GM10248 (cell line): ENCODE measurements around the gene GRK4.

Experiments
- CTCF ChIA-PET: fragments of 300-600 bp; sonication (Branson Sonifier 250); formaldehyde crosslinking; extraction: SDS; loops from one replicate; lab custom pipeline; 2021; ENCODE audit warnings: antibody characterized with exemption; lab: Yijun Ruan, JAX
- POLR2A ChIA-PET: fragments of 350-650 bp; sonication (Branson Sonifier 250); formaldehyde crosslinking; extraction: SDS; loops from one replicate; lab custom pipeline; 2020; ENCODE audit warnings: antibody characterized with exemption; lab: Yijun Ruan, JAX
- DNase-seq: peaks from one replicate; pipeline ENCODE4 v3.0.0; 2012; ENCODE audit errors: extremely low spot score
- TF ChIP-seq, protein P1 (sequence below): IDR thresholded peaks from 2 replicates; pipeline ENCODE4 v1.5.1; 2012; ENCODE audit warnings: mild to moderate bottlenecking, low read depth; ENCODE audit errors: extremely low read depth, missing control alignments, control extremely low read depth

GRK4 gene

DNA sequence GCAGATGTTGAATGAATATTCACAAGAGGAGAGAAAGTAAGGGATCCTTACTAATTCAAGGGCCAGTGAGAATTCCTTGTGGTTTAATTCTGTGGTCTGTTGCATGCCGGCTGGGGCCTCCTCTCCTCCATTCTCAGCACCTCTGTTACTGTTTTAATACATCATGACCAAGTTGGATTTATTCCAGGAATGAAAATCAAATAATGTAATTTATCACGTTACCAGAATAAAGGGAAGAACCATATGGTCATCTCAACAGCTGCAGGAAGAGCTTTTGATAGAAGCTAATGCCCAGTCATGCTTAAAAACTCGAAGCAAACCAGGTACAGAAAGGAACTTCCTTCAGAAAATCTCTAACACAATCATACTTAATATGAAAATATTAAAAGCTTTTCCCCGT is 54.1 kb downstream of the GRK4 start:
- no peak for DNase-seq
- CTCF ChIA-PET, result interaction anchor here (1.2 kb wide), 1 partner anchor 15 kb away, joined by 4 read pairs; no protein-coding TSS in a partner anchor
- TF ChIP-seq, protein P1, sequence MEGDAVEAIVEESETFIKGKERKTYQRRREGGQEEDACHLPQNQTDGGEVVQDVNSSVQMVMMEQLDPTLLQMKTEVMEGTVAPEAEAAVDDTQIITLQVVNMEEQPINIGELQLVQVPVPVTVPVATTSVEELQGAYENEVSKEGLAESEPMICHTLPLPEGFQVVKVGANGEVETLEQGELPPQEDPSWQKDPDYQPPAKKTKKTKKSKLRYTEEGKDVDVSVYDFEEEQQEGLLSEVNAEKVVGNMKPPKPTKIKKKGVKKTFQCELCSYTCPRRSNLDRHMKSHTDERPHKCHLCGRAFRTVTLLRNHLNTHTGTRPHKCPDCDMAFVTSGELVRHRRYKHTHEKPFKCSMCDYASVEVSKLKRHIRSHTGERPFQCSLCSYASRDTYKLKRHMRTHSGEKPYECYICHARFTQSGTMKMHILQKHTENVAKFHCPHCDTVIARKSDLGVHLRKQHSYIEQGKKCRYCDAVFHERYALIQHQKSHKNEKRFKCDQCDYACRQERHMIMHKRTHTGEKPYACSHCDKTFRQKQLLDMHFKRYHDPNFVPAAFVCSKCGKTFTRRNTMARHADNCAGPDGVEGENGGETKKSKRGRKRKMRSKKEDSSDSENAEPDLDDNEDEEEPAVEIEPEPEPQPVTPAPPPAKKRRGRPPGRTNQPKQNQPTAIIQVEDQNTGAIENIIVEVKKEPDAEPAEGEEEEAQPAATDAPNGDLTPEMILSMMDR, result no peak
- POLR2A ChIA-PET, result no interaction called here

DNA sequence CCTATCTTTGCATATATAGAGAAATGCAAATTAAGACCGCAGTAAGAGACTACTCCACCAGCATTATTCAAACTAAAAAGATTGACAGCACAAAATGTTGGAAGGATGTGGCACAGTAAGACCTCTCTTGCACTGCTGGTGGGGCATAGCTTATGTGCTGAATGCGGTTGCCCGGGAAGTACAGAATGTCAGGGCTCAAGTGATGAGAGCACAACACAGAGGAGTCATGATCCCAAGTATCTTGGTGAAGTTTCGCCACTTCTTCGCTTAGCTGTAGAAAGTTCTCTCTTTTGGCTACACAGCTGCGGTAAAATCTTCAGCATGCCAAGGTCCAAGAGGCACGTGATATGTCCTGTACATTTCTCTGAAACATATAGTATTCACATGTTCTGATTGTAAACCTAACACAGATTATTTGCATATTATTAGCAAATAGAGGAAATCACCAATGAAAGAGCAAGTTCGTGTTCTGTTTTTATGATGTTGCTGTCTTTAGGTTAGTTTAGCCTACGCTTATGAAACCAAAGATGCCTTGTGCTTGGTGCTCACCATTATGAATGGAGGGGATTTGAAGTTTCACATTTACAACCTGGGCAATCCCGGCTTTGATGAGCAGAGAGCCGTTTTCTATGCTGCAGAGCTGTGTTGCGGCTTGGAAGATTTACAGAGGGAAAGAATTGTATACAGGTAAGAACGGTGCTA is 55.9 kb downstream of the GRK4 start:
- TF ChIP-seq, protein P1, result no peak
- CTCF ChIA-PET, result interaction anchor here (0.6 to 1.2 kb wide), 3 partner anchors 10 to 19 kb away, joined by 3 read pairs; no protein-coding TSS in a partner anchor
- POLR2A ChIA-PET, result no interaction called here
- DNase-seq, result no peak

DNA sequence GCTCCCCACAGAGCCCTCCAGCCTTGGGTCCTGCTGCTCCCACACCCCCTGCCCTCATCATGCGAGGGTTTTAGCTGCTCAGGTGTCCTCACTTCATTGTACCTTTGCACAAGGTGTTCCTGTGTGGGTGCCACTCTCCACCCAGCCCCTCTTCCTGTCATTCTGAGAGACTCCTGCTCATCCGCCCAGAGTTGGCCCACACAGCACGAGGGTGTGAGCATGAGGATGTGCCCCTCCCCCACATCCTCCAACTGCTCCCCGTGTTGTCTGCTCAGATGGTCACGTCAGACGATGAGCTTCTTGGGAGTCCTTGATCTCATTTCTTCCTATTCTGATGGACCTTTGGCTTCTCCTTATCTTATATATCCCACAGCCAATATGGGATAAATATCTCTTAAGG is 57.8 kb downstream of the GRK4 start:
- CTCF ChIA-PET, result no interaction called here
- no peak for DNase-seq
- POLR2A ChIA-PET, result no interaction called here
- TF ChIP-seq, protein P1, result no peak

DNA sequence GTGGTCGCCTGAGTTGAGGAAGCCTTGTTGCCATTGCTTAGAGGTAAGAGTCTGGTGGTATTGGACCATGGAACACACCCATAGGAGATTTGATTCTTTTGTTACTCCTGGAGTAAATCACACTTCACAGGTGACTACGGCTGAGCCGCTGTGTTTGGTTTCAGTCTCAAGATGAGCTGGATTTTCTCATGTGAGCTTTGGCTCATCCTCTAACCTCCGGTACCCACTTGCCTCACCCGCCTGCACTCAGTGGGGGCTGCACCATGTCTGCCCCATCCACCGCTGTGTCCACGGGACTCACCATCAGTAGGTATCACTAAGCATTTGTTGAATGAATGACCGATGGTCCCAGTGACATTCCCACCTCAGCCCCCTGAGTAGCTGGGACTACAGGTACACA is 58.3 kb downstream of the GRK4 start:
- no peak for DNase-seq
- POLR2A ChIA-PET, result no interaction called here
- CTCF ChIA-PET, result interaction anchor here (3.7 kb wide), 1 partner anchor 16 kb away, joined by 19 read pairs; no protein-coding TSS in a partner anchor
- TF ChIP-seq, protein P1, result no peak

DNA sequence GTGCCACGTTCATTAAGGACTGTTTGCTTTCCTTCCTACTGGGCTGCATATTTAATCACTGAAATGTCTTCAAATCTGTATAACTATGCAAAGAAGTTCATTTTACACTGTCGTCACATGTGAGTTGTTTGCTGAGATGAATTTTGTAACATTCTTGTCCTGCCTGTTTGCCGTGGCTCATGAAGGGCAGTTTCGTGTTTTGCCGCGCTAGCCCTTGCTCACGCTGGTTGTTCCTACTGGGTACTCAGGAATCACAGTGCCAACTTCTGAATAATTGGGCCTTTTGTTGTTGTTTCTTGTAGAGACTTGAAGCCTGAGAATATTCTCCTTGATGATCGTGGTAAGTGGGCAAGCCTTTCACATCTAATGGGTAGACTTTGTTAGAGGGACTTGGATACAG is 58.7 kb downstream of the GRK4 start:
- POLR2A ChIA-PET, result no interaction called here

GRCh38 chr4:3022651-3023050 is 59.3 kb downstream of the GRK4 start:
- POLR2A ChIA-PET, result no interaction called here

More for the DNA sequence above, 58.7 kb downstream of the GRK4 start:
- TF ChIP-seq, protein P1, result no peak
- CTCF ChIA-PET, result interaction anchor here (3.7 kb wide), 1 partner anchor 15 kb away, joined by 19 read pairs; no protein-coding TSS in a partner anchor
- no peak for DNase-seq

More at GRCh38 chr4:3022651-3023050, 59.3 kb downstream of the GRK4 start:
- no peak for DNase-seq
- TF ChIP-seq, protein P1, result no peak
- CTCF ChIA-PET, result interaction anchor here (3.7 kb wide), 1 partner anchor 15 kb away, joined by 19 read pairs; no protein-coding TSS in a partner anchor
